Liver (tissue), 3 donors: ENCODE results near the gene WDR81.

Source experiments
- CTCF ChIP-seq: fragments of 150-350 bp; IDR thresholded peaks from 2 replicates; pipeline ENCODE4 v1.5.1; 2017; ENCODE audit warnings: improper control_type of control experiment, low read depth, low read length; ENCODE audit not compliant: missing input control
- EGR1 ChIP-seq, 2 donors: IDR thresholded peaks; 2 replicates each; pipeline ENCODE4 v1.6.1; 2016 to 2018; ENCODE audit warnings: antibody characterized with exemption in 2 of 2, low read depth in 2 of 2
- REST ChIP-seq: IDR thresholded peaks from 2 replicates; pipeline ENCODE4 v1.6.1; 2016; ENCODE audit warnings: antibody characterized with exemption, mild to moderate bottlenecking
- YY1 ChIP-seq: IDR thresholded peaks from 2 replicates; pipeline ENCODE4 v1.6.1; 2016; ENCODE audit warnings: antibody characterized with exemption, mild to moderate bottlenecking
- donor health status: healthy.
- donor health status: healthy.

GRCh38 chr17:1712271-1712670, 12.2 kb upstream of the WDR81 start:
- TF ChIP-seq CTCF = no peak
- no peak for TF ChIP-seq REST
- no peak for TF ChIP-seq EGR1 (IDR thresholded peaks at IDR 0.05; ENCODE audit: low read depth in 2 of 2)
- no peak for TF ChIP-seq YY1
